Measurements from ENCODE around the gene LORICRIN. TPM values are rescaled to one million over a fixed set of nuclear protein-coding genes. Genes with fewer than 3 reads are reported as not detected.

The LORICRIN gene
- polyA plus RNA-seq, 1 donor (not counting 4 experiments of a cell fraction or from before 2014, with no cell fraction given): not detected

GRCh38 chr1:153251988-153252387 is 7.5 kb upstream of the LORICRIN start:
- TF ChIP-seq CTCF (optimal IDR thresholded peaks at IDR 0.05 in 1 of 3, IDR thresholded peaks at IDR 0.05 in 1 of 3, conservative IDR thresholded peaks at IDR 0.05 in 1 of 3; ENCODE audit: extremely low read depth in 1 of 3, insufficient read depth in 2 of 3, low read length in 3 of 3) (no peak), EZH2 (IDR thresholded peaks at IDR 0.05; ENCODE audit: low read length) (no peak)
- Histone ChIP-seq H3K9me3 (ENCODE audit: control insufficient read depth, low read depth, low read length) (no peaks in the 10 kb centered on the region), H3K4me1 (ENCODE audit: control insufficient read depth, extremely low read depth, insufficient read depth, low read length) (no peaks in the 10 kb centered on the region), H2AFZ (ENCODE audit: control insufficient read depth, low read length) (no peak overlapping the region), H3K9ac (ENCODE audit: control insufficient read depth, extremely low read depth, insufficient read depth, low read length) (no peak overlapping the region), H3K4me2 (ENCODE audit: control insufficient read depth, extremely low read depth, insufficient read depth, low read depth, low read length) (no peak overlapping the region), H3K36me3 (ENCODE audit: control insufficient read depth in 2 of 2, extremely low read depth in 1 of 2, insufficient read depth in 2 of 2, low read length in 2 of 2) (no peaks in the 10 kb centered on the region), H3K4me3 (ENCODE audit: control insufficient read depth in 2 of 3, extremely low read depth in 1 of 3, insufficient read depth in 2 of 3, low read depth in 1 of 3, low read length in 3 of 3) (no peak overlapping the region), H3K79me2 (ENCODE audit: control insufficient read depth, insufficient read depth, low read length) (no peaks in the 10 kb centered on the region), H3K27me3 (ENCODE audit: control insufficient read depth, extremely low read depth, insufficient read depth, low read length) (peaks cover 4% of the 10 kb centered on the region), H3K9me1 (ENCODE audit: control insufficient read depth, extremely low read depth, insufficient read depth, low read length) (no peaks in the 10 kb centered on the region), H3K27ac (ENCODE audit: control insufficient read depth, insufficient read depth, low read length) (no peak overlapping the region), H4K20me1 (ENCODE audit: control insufficient read depth, extremely low read depth, insufficient read depth, low read length) (no peaks in the 10 kb centered on the region)
- FAIRE-seq: no peak
- no peak for DNase-seq (ENCODE audit: low read depth, low spot score)
- dilution Hi-C loops (cut with MboI; ENCODE audit: extremely low pct_ligation_motif_present, low sequenced_read_pairs): no loop called here

GRCh38 chr1:153253076-153253475 is 6.4 kb upstream of the LORICRIN start:
- no peak overlapping the region for H3K4me3 ChIP-seq (ENCODE audit: control insufficient read depth in 2 of 3, extremely low read depth in 1 of 3, insufficient read depth in 2 of 3, low read depth in 1 of 3, low read length in 3 of 3)
- H3K27ac ChIP-seq (ENCODE audit: control insufficient read depth, insufficient read depth, low read length): no peak overlapping the region
- no peaks in the 10 kb centered on the region for H3K9me1 ChIP-seq (ENCODE audit: control insufficient read depth, extremely low read depth, insufficient read depth, low read length)
- TF ChIP-seq EZH2 (IDR thresholded peaks at IDR 0.05; ENCODE audit: low read length) (no peak), CTCF (optimal IDR thresholded peaks at IDR 0.05 in 1 of 3, IDR thresholded peaks at IDR 0.05 in 1 of 3, conservative IDR thresholded peaks at IDR 0.05 in 1 of 3; ENCODE audit: extremely low read depth in 1 of 3, insufficient read depth in 2 of 3, low read length in 3 of 3) (no peak)
- dilution Hi-C loops (cut with MboI; ENCODE audit: extremely low pct_ligation_motif_present, low sequenced_read_pairs): no loop called here
- H3K79me2 ChIP-seq (ENCODE audit: control insufficient read depth, insufficient read depth, low read length): no peaks in the 10 kb centered on the region
- no peaks in the 10 kb centered on the region for H4K20me1 ChIP-seq (ENCODE audit: control insufficient read depth, extremely low read depth, insufficient read depth, low read length)
- no peaks in the 10 kb centered on the region for H3K9me3 ChIP-seq (ENCODE audit: control insufficient read depth, low read depth, low read length)
- H2AFZ ChIP-seq (ENCODE audit: control insufficient read depth, low read length): no peak overlapping the region
- no peak for FAIRE-seq
- H3K4me1 ChIP-seq (ENCODE audit: control insufficient read depth, extremely low read depth, insufficient read depth, low read length): no peaks in the 10 kb centered on the region
- H3K4me2 ChIP-seq (ENCODE audit: control insufficient read depth, extremely low read depth, insufficient read depth, low read depth, low read length): no peak overlapping the region
- no peak overlapping the region for H3K9ac ChIP-seq (ENCODE audit: control insufficient read depth, extremely low read depth, insufficient read depth, low read length)
- peaks cover 4% of the 10 kb centered on the region for H3K27me3 ChIP-seq (ENCODE audit: control insufficient read depth, extremely low read depth, insufficient read depth, low read length)
- no peak for DNase-seq (ENCODE audit: low read depth, low spot score)
- H3K36me3 ChIP-seq (ENCODE audit: control insufficient read depth in 2 of 2, extremely low read depth in 1 of 2, insufficient read depth in 2 of 2, low read length in 2 of 2): no peaks in the 10 kb centered on the region
